ENCODE data around the gene GRK4.
"Not testable (repeated sequence)": the region's sequence is repeated elsewhere in the genome, so short reads cannot be mapped to it uniquely, and the experiment has no call there.

GRK4 gene

DNA sequence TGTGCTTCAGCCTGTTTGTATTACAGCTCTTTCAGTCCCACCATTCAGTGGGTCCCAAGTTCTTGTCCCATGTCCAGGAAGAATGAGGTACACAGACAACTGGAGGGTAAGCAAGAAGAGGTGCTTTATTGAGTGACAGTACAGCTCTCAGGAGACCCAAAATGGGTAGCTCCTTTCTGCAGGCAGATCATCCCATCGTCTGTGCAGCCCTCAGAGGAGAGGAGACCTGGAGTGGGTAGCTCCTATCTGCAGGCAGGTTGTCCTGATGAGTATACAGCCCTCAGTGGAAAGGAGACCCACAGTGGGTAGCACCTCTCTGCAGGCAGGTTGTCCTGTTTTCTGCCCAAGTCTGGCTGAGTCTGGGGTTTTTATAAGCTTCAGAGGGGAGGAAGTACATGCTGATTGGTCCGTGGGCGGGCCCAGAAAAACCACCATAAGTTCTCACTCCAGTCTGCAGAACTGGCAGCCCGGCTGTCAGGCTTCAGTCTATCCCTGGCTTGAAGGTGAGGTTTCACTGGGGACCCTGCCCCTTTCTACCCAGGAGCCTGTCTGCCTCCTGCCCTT, 18.0 kb downstream of the GRK4 start:
- FAIRE-seq (no peak), DNase-seq (ENCODE audit: insufficient read length, low spot score) (no peak)
- TF ChIP-seq POLR2A (IDR thresholded peaks at IDR 0.05; ENCODE audit: low read depth, low read length): no peak

DNA sequence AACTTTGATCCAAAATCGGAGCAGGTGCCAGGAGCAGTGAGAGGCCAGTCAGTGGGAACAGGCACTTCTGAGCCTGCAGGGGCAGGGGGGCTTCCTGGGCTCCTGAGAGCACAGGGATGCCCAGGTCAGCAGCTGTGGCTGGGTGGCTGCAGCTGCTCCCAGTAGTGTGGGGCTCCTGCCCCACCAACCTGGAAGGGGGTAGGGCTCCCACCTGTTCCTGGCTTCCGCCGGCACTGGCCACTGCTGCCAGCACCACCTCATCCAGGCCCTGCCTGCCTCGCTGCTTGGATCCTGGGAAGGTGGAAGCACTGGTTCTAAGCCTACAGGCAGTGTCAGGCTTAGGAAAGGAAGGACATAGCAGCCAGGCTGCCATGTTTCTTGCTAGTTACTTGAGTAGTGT, 18.6 kb downstream of the GRK4 start:
- no peak for TF ChIP-seq POLR2A (IDR thresholded peaks at IDR 0.05; ENCODE audit: low read depth, low read length)
- FAIRE-seq: no peak
- no peak for DNase-seq (ENCODE audit: insufficient read length, low spot score)

DNA sequence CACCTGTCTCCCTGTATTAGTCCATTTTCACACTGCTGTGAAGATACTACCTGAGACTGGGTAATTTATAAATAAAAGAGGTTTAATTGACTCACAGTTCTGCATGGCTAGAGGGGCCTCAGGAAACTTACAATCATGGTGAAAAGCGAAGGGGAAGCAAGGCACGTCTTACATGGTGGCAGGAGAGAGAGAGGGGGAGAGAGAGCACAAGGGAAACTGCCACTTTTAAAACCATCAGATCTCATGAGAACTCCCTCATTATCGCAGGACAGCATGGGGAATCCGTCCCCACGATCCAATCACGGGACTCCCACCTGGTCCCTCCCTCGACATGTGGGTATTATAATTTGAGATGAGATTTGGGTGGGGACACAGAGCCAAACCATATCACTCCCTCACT, 20.3 kb downstream of the GRK4 start:
- not testable (repeated sequence) for FAIRE-seq; DNase-seq (ENCODE audit: insufficient read length, low spot score)

DNA sequence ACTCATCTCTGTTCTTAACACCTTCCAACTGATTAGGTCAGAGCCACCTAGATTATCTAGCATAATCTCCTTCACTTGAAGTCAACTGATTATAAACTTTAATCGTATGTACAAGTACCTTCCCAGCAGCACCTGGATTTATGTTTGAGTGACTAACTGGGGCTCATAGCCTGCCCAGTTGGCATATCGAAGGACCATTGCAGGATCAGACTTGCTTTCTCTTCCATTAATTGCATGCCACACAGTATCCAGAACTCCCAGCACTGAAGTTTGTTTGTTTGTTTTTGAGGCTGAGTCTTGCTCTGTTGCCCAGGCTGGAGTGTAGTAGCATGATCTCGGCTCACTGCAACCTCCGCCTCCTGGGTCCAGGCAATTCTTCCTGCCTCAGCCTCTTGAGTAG, 27.9 kb downstream of the GRK4 start:
- no peak for TF ChIP-seq POLR2A (IDR thresholded peaks at IDR 0.05; ENCODE audit: low read depth, low read length)
- no peak for FAIRE-seq
- no peak for DNase-seq (ENCODE audit: insufficient read length, low spot score)

DNA sequence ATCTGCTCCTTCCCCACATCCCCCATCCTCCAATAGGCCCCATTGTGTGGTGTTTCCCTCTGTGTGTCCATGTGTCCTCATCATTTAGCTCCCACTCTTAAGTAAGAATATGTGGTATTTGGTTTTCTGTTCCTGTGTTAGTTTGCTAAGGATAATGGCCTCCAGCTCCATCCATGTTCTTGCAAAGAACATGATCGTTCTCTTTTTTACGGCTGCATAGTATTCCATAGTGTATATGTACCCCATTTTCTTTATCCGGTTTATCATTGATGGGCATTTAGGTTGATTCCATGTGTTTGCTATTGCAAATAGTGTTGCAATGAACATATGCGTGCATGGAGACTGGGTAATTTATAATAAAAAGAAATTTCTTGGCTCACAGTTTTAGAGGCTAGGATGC, 31.5 kb downstream of the GRK4 start:
- no peak for FAIRE-seq

DNA sequence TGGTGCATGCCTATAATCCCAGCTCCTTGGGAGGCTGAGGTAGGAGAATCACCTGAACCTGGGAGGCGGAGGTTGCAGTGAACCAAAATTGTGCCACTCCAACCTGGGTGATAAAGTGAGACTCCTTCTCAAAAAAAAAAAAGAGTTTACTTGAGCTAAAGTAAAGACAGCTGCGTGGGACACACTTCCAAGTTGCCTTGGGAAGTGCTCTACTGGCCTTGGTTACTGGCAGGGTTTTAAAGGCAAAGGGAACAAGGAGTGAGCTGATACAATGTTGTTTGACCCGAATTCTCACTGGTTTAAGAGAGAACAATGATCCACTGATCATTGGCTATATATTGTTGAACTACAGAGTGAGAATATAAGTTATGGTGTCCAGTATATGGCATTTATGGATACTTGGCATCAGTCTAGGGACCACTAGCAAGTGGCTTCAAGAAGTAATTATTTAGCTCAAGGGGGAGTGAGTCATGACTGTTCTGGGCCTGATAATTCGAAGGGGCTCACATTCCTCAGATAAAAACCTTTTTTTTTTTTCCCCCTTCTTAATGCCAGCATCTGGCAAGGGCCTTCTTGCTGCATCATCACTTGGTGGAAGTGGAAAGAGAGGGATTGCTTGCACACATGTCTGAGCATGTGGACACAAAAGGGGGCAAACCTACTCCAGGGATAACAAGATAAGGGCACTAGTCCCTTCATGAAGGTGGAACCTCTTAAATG, 32.3 kb downstream of the GRK4 start:
- FAIRE-seq (no peak), DNase-seq (ENCODE audit: insufficient read length, low spot score) (no peak)
- TF ChIP-seq POLR2A (IDR thresholded peaks at IDR 0.05; ENCODE audit: low read depth, low read length): no peak

More for the DNA sequence above, 31.5 kb downstream of the GRK4 start:
- DNase-seq (ENCODE audit: insufficient read length, low spot score): no peak
- no peak for TF ChIP-seq POLR2A (IDR thresholded peaks at IDR 0.05; ENCODE audit: low read depth, low read length)

DNA sequence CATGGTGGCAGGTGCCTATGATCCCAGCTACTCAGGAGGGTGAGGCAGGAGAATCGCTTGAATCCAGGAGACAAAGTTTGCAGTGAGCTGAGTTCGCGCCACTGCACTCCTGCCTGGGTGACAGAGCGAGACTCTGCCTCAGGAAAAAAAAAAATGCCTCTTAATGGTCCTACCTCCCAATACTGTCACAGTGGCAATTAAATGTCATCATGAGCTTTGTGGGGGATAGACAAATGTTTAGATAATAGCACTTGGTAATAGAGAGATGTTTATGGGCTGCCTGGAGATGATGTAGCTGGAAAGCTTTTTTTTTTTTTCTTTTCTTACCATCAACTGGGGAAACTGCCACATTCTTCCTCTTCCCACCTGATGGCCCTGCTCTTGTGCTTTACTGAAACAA, 33.0 kb downstream of the GRK4 start:
- DNase-seq (ENCODE audit: insufficient read length, low spot score) (no peak), FAIRE-seq (no peak)
- no peak for TF ChIP-seq POLR2A (IDR thresholded peaks at IDR 0.05; ENCODE audit: low read depth, low read length)

DNA sequence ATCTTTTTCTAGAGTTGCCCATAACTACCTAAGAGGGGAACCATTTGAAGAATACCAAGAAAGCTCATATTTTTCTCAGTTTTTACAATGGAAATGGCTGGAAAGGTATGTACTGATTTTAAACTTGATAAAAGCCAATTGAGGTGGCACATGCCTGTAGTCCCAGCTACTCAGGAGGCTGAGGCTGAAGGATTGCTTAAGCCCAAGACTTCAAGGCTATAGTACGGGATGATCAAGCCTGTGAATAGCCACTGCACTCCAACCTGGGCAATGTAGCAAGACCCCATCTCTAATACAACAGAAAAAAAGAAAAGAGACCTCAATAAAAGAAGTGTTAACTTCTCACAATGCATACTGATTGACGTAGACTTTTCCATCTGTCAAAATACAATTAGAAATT, 44.4 kb downstream of the GRK4 start:
- no peak for FAIRE-seq
- TF ChIP-seq POLR2A (IDR thresholded peaks at IDR 0.05; ENCODE audit: low read depth, low read length): no peak
- DNase-seq (ENCODE audit: insufficient read length, low spot score): no peak

DNA sequence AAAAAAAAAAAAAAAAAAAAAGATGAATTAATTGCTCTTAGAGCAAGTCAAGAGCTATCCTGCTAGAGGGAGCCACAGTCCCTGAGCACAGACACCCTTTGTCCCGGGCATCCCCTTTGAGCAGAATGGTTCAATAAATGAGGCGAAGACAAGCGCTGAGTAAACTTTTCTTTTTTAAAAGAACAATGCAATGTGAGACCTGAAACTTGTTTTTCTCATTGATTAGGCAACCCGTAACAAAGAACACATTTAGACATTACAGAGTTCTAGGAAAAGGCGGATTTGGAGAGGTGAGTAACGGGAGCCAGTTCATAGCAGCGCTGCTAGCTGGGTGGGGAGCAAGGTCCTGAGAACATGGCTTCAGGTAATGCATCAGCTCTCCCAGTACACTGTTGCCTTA, 46.1 kb downstream of the GRK4 start:
- DNase-seq (ENCODE audit: insufficient read length, low spot score) (no peak), FAIRE-seq (no peak)
- no peak for TF ChIP-seq POLR2A (IDR thresholded peaks at IDR 0.05; ENCODE audit: low read depth, low read length)

DNA sequence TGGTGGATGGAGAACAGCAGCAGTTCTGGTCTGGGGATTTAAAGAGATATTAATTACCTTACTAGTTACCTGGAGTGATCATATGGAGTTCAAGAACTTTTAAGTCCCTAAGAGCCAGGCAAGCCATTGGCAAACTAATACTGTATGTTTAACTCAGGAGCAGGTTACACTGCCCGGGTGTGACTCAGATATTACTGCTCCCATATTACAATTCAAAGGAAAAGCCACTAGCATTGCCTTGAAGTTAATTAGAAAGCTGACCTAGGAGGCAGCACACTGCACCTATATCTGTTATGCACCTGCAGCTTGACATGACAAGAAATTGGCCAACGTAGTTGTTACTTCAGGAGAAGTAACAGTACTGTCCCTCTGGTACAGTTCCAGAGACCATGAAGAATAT, 47.2 kb downstream of the GRK4 start:
- no peak for TF ChIP-seq POLR2A (IDR thresholded peaks at IDR 0.05; ENCODE audit: low read depth, low read length)
- FAIRE-seq (no peak), DNase-seq (ENCODE audit: insufficient read length, low spot score) (no peak)

DNA sequence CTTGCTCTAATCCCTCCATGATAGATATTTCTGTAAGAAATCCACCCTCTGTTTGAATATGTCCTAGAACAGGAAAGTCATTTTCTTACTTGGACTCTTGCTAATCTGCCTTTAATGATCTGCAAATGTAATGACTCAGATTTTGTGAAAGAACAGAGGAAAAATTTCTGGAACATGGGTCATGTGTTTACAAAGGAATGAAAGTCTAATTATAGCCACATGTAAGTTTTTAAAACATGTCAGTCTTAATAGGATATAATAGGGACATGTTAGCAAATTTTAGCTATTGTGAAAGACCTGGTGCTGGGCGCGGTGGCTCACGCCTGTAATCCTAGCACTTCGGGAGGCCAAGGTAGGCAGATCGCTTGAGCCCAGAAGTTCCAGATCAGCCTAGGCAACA, 47.6 kb downstream of the GRK4 start:
- DNase-seq (ENCODE audit: insufficient read length, low spot score) (no peak), FAIRE-seq (no peak)
- TF ChIP-seq POLR2A (IDR thresholded peaks at IDR 0.05; ENCODE audit: low read depth, low read length): no peak

DNA sequence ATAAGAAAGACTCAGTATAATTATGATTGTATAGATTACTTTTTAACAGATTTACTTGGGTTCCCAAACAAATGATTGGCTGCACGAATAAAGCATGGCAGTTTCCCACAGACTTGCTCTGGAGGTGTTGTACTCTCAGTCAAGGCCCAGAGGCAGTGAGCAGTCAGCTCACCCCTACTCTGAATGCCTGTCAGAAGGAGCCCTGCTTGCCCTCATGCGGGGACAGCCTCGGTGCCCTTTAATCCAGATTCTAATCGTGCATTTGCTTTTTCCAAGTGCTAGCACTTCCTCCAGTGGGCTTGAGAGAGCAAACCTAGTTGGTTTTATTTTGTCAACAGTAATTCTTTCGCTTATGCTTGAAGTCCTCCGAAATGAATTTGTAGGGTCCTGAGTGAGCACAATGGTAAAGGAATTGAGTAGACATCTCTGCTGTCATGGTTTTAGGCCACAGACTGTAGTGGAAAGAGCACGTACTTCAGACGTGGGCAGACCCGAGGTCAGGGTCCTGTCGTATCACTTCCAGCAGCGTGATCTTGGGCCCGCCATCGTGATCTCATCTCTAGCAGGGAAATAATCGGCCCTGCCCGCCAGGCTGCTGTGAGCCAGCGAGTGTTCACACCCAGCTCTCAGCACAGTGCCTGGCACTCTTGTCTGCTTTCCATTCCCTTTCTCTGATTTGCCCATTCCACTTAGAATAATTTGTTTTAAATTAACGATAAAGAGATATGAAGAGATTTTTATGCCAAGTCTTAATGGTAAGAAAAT, 48.3 kb downstream of the GRK4 start:
- DNase-seq (ENCODE audit: insufficient read length, low spot score) (no peak), FAIRE-seq (no peak)
- TF ChIP-seq POLR2A (IDR thresholded peaks at IDR 0.05; ENCODE audit: low read depth, low read length): no peak

DNA sequence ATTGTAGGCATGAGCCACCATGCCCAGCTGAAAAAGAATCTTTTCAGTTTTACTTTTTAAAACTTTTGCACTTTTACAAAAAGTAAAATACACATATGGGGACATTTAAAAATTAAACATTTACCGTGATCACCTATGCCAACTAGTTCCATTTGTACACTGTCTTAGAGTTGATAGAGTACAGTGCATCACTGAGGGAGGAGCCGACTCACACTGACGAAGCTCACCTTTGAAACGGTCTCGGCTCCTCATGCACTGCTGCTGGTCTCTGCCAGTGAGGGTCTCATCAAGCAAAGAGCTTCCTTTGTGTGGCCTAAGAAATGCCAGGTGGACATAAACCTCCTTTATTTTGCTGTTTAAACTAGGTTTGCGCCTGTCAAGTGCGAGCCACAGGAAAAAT, 50.0 kb downstream of the GRK4 start:
- DNase-seq (ENCODE audit: insufficient read length, low spot score) (no peak), FAIRE-seq (no peak)
- TF ChIP-seq POLR2A (IDR thresholded peaks at IDR 0.05; ENCODE audit: low read depth, low read length): no peak

DNA sequence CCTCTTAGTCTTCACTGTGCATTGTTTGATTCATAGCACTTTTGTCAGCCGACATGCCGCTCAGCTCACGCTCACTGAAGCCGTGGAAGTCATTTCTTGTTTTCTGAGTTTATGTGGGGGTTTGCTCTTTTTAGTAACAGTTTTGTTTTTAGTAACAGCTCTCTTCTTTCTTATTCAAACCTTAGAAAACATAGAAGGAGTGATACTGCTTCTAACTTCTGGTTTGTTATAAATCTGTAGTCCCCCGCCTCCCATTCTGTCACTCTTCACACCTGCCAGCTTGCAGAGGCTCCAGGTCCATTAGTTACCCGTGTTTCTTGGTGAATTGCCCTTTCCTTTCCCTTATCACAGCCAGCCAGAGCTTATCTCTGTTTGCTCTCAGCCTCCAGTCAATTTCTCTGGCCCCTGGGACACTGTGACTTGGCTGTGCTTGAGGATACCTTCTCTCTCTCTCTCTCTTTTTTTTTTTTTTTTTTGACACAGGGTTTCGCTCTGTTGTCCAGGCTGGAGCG, 50.5 kb downstream of the GRK4 start:
- DNase-seq (ENCODE audit: insufficient read length, low spot score) (no peak), FAIRE-seq (no peak)
- no peak for TF ChIP-seq POLR2A (IDR thresholded peaks at IDR 0.05; ENCODE audit: low read depth, low read length)

DNA sequence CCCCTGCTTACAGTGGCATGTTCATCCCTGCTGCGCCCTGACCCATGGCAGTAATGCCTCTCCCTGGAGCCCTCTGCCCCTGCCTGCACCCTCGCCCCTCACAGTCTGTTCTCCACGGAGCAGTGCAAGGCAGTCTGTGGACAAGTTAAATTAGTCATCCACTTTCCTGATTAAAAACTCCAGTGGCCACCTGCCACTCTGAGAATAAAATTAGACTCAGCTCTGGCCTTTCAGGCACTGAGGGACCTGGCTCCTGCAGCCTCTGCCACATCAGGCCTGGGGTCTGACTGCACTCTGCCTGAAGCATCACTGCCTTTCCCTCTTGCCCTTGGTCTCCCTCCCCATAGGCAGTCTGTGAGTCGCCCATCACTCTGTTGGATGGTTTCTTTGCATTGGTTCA, 53.6 kb downstream of the GRK4 start:
- FAIRE-seq: no peak
- TF ChIP-seq POLR2A (IDR thresholded peaks at IDR 0.05; ENCODE audit: low read depth, low read length): no peak
- DNase-seq (ENCODE audit: insufficient read length, low spot score): no peak
